ENCODE results near the gene CENPW.

CENPW gene

GRCh38 chr6:126313941-126314340 lies 26.0 kb upstream of the CENPW start:
- H3K36me3 ChIP-seq (ENCODE audit: control insufficient read depth in 1 of 2, insufficient read depth in 2 of 2, low read length in 2 of 2) = no peaks in the 10 kb centered on the region
- no CpG with 5 or more reads among the region's 1 CpG for WGBS (ENCODE audit: extremely low coverage, insufficient coverage, insufficient read length)

GRCh38 chr6:126318797-126319196 lies 21.1 kb upstream of the CENPW start:
- Histone ChIP-seq H3K27ac (ENCODE audit: low read depth, low read length) (no peak overlapping the region), H3K36me3 (ENCODE audit: control insufficient read depth in 1 of 2, insufficient read depth in 2 of 2, low read length in 2 of 2) (no peaks in the 10 kb centered on the region), H3K79me2 (ENCODE audit: control insufficient read depth, insufficient read depth, low read length, poor library complexity) (no peaks in the 10 kb centered on the region), H2BK12ac (ENCODE audit: low read length) (no peak overlapping the region), H3K23ac (ENCODE audit: low read length) (no peak overlapping the region), H4K12ac (ENCODE audit: low read depth, low read length) (no peak overlapping the region), H3K27me3 (ENCODE audit: insufficient read depth, low read length) (no peaks in the 10 kb centered on the region), H2AK5ac (ENCODE audit: low read length) (no peak overlapping the region), H3K9ac (ENCODE audit: low read length) (no peak overlapping the region), H2AFZ (ENCODE audit: insufficient read depth, low read length, poor library complexity) (no peak overlapping the region), H3K4ac (ENCODE audit: low read depth, low read length) (no peak overlapping the region), H3K4me1 (ENCODE audit: control insufficient read depth in 1 of 2, insufficient read depth in 2 of 2, low read length in 2 of 2) (no peaks in the 10 kb centered on the region), H3K4me3 (ENCODE audit: low read depth, low read length) (no peak overlapping the region), H2BK5ac (ENCODE audit: low read depth, low read length, poor library complexity) (no peak overlapping the region), H3K9me3 (ENCODE audit: insufficient read depth, low read depth, low read length) (no peaks in the 10 kb centered on the region), H3K14ac (ENCODE audit: low read length) (no peak overlapping the region), H3K79me1 (ENCODE audit: low read length) (peaks cover 2% of the 10 kb centered on the region), H4K8ac (ENCODE audit: low read depth, low read length) (no peak overlapping the region), H2BK120ac (ENCODE audit: insufficient read depth, low read length, poor library complexity) (no peak overlapping the region), H3K4me2 (ENCODE audit: low read length) (no peak overlapping the region), H3K18ac (ENCODE audit: low read length) (no peak overlapping the region), H4K91ac (ENCODE audit: low read depth, low read length) (no peak overlapping the region)
- DNase-seq = no peak
- no CpG with 5 or more reads among the region's 1 CpG for WGBS (ENCODE audit: extremely low coverage, insufficient coverage, insufficient read length)

More at GRCh38 chr6:126313941-126314340, 26.0 kb upstream of the CENPW start:
- no peak overlapping the region for H2BK12ac ChIP-seq (ENCODE audit: low read length)
- H2BK120ac ChIP-seq (ENCODE audit: insufficient read depth, low read length, poor library complexity) = no peak overlapping the region
- no peaks in the 10 kb centered on the region for H3K9me3 ChIP-seq (ENCODE audit: insufficient read depth, low read depth, low read length)
- H4K8ac ChIP-seq (ENCODE audit: low read depth, low read length) = no peak overlapping the region
- H3K4me1 ChIP-seq (ENCODE audit: control insufficient read depth in 1 of 2, insufficient read depth in 2 of 2, low read length in 2 of 2) = peaks cover 4 to 6% of the 10 kb centered on the region in 2 experiments
- H3K27me3 ChIP-seq (ENCODE audit: insufficient read depth, low read length) = no peaks in the 10 kb centered on the region
- no peak for DNase-seq
- H2BK5ac ChIP-seq (ENCODE audit: low read depth, low read length, poor library complexity) = peak overlapping the region; percentile 73
- H4K12ac ChIP-seq (ENCODE audit: low read depth, low read length) = no peak overlapping the region
- no peak overlapping the region for H3K18ac ChIP-seq (ENCODE audit: low read length)
- no peak overlapping the region for H3K4ac ChIP-seq (ENCODE audit: low read depth, low read length)
- no peak overlapping the region for H4K91ac ChIP-seq (ENCODE audit: low read depth, low read length)
- no peaks in the 10 kb centered on the region for H3K79me2 ChIP-seq (ENCODE audit: control insufficient read depth, insufficient read depth, low read length, poor library complexity)
- H2AK5ac ChIP-seq (ENCODE audit: low read length) = no peak overlapping the region
- H3K4me3 ChIP-seq (ENCODE audit: low read depth, low read length) = no peak overlapping the region
- H3K14ac ChIP-seq (ENCODE audit: low read length) = no peak overlapping the region
- peaks cover 7% of the 10 kb centered on the region for H3K79me1 ChIP-seq (ENCODE audit: low read length)
- H2AFZ ChIP-seq (ENCODE audit: insufficient read depth, low read length, poor library complexity) = no peak overlapping the region
- H3K27ac ChIP-seq (ENCODE audit: low read depth, low read length) = peak overlapping the region; percentile 36
- H3K23ac ChIP-seq (ENCODE audit: low read length) = no peak overlapping the region
- H3K4me2 ChIP-seq (ENCODE audit: low read length) = no peak overlapping the region
- no peak overlapping the region for H3K9ac ChIP-seq (ENCODE audit: low read length)

- Histone ChIP-seq H3K4ac (ENCODE audit: low read depth, low read length) (no peak overlapping the region), H2BK12ac (ENCODE audit: low read length) (no peak overlapping the region), H3K4me1 (ENCODE audit: control insufficient read depth in 1 of 2, insufficient read depth in 2 of 2, low read length in 2 of 2) (no peaks in the 10 kb centered on the region), H3K4me2 (ENCODE audit: low read length) (no peak overlapping the region), H4K12ac (ENCODE audit: low read depth, low read length) (no peak overlapping the region), H3K14ac (ENCODE audit: low read length) (no peak overlapping the region), H3K27me3 (ENCODE audit: insufficient read depth, low read length) (no peaks in the 10 kb centered on the region), H3K18ac (ENCODE audit: low read length) (no peak overlapping the region), H2AK5ac (ENCODE audit: low read length) (no peak overlapping the region), H2BK5ac (ENCODE audit: low read depth, low read length, poor library complexity) (no peak overlapping the region), H3K9ac (ENCODE audit: low read length) (no peak overlapping the region), H3K27ac (ENCODE audit: low read depth, low read length) (no peak overlapping the region), H2BK120ac (ENCODE audit: insufficient read depth, low read length, poor library complexity) (no peak overlapping the region), H3K9me3 (ENCODE audit: insufficient read depth, low read depth, low read length) (no peaks in the 10 kb centered on the region), H3K79me2 (ENCODE audit: control insufficient read depth, insufficient read depth, low read length, poor library complexity) (no peaks in the 10 kb centered on the region), H4K91ac (ENCODE audit: low read depth, low read length) (no peak overlapping the region), H4K8ac (ENCODE audit: low read depth, low read length) (no peak overlapping the region), H3K36me3 (ENCODE audit: control insufficient read depth in 1 of 2, insufficient read depth in 2 of 2, low read length in 2 of 2) (no peaks in the 10 kb centered on the region), H3K23ac (ENCODE audit: low read length) (no peak overlapping the region), H3K79me1 (ENCODE audit: low read length) (no peaks in the 10 kb centered on the region), H3K4me3 (ENCODE audit: low read depth, low read length) (no peak overlapping the region), H2AFZ (ENCODE audit: insufficient read depth, low read length, poor library complexity) (no peak overlapping the region)
- DNase-seq = no peak
- no CpG with 5 or more reads among the region's 2 CpGs for WGBS (ENCODE audit: extremely low coverage, insufficient coverage, insufficient read length)
Measured at GRCh38 chr6:126333729-126334128, 6.2 kb upstream of the CENPW start.

GRCh38 chr6:126335210-126335609 lies 4.7 kb upstream of the CENPW start:
- no peaks in the 10 kb centered on the region for H3K9me3 ChIP-seq (ENCODE audit: insufficient read depth, low read depth, low read length)
- no peaks in the 10 kb centered on the region for H3K36me3 ChIP-seq (ENCODE audit: control insufficient read depth in 1 of 2, insufficient read depth in 2 of 2, low read length in 2 of 2)
- H4K91ac ChIP-seq (ENCODE audit: low read depth, low read length) = no peak overlapping the region
- no peak for DNase-seq
- no peaks in the 10 kb centered on the region for H3K79me2 ChIP-seq (ENCODE audit: control insufficient read depth, insufficient read depth, low read length, poor library complexity)
- no peak overlapping the region for H3K18ac ChIP-seq (ENCODE audit: low read length)
- no peak overlapping the region for H3K14ac ChIP-seq (ENCODE audit: low read length)
- H3K27ac ChIP-seq (ENCODE audit: low read depth, low read length) = no peak overlapping the region
- H3K4me1 ChIP-seq (ENCODE audit: control insufficient read depth in 1 of 2, insufficient read depth in 2 of 2, low read length in 2 of 2) = no peaks in the 10 kb centered on the region
- H3K4me3 ChIP-seq (ENCODE audit: low read depth, low read length) = no peak overlapping the region
- H3K4me2 ChIP-seq (ENCODE audit: low read length) = no peak overlapping the region
- H4K8ac ChIP-seq (ENCODE audit: low read depth, low read length) = no peak overlapping the region
- no peaks in the 10 kb centered on the region for H3K79me1 ChIP-seq (ENCODE audit: low read length)
- no peak overlapping the region for H2AFZ ChIP-seq (ENCODE audit: insufficient read depth, low read length, poor library complexity)
- H3K23ac ChIP-seq (ENCODE audit: low read length) = no peak overlapping the region
- no peaks in the 10 kb centered on the region for H3K27me3 ChIP-seq (ENCODE audit: insufficient read depth, low read length)
- H2BK120ac ChIP-seq (ENCODE audit: insufficient read depth, low read length, poor library complexity) = no peak overlapping the region
- no peak overlapping the region for H2BK5ac ChIP-seq (ENCODE audit: low read depth, low read length, poor library complexity)
- no peak overlapping the region for H3K4ac ChIP-seq (ENCODE audit: low read depth, low read length)
- no peak overlapping the region for H2BK12ac ChIP-seq (ENCODE audit: low read length)
- H2AK5ac ChIP-seq (ENCODE audit: low read length) = no peak overlapping the region
- no CpG with 5 or more reads among the region's 3 CpGs for WGBS (ENCODE audit: extremely low coverage, insufficient coverage, insufficient read length)
- H3K9ac ChIP-seq (ENCODE audit: low read length) = no peak overlapping the region
- no peak overlapping the region for H4K12ac ChIP-seq (ENCODE audit: low read depth, low read length)
